GM23338 (cell line): Measurements from ENCODE around the gene ZNF534. TPM values are rescaled to one million over a fixed set of nuclear protein-coding genes. Genes with fewer than 3 reads are reported as not detected.

Source experiments
- ATAC-seq: fragments of 200-7000 bp; cut with Tn5 transposase; 3 replicates; pipeline ENCODE4 v1.9.1; 2020
- DNase-seq: peaks from one replicate; pipeline ENCODE4 v3.0.0-alpha.2; 2015; ENCODE audit warnings: low spot score
- H2AFZ ChIP-seq: fragments of 200-600 bp; sonication (generic); 2 replicates; pipeline ENCODE4 v1.8.0; 2016; ENCODE audit warnings: antibody characterized with exemption, mild to moderate bottlenecking, moderate library complexity
- H3F3A ChIP-seq: fragments of 200-600 bp; sonication (generic); replicated peaks from 2 replicates; pipeline ENCODE4 v1.8.0; 2017; ENCODE audit warnings: antibody characterized with exemption, mixed run types, low read depth
- H3K27ac ChIP-seq: fragments of 200-600 bp; sonication (generic); 2 replicates; pipeline ENCODE4 v1.6.1; 2016; ENCODE audit warnings: low read depth
- H3K27me3 ChIP-seq: fragments of 200-600 bp; sonication (generic); 2 replicates; pipeline ENCODE4 v1.8.0; 2016; ENCODE audit warnings: mild to moderate bottlenecking, mixed run types, moderate library complexity; ENCODE audit not compliant: insufficient read depth
- H3K36me3 ChIP-seq: fragments of 200-600 bp; sonication (generic); 2 replicates; pipeline ENCODE4 v1.8.0; 2016; ENCODE audit warnings: mild to moderate bottlenecking; ENCODE audit not compliant: insufficient read depth
- H3K4me1 ChIP-seq: fragments of 200-600 bp; sonication (generic); 2 replicates; pipeline ENCODE4 v1.8.0; 2016; ENCODE audit warnings: mild to moderate bottlenecking, moderate library complexity; ENCODE audit not compliant: insufficient read depth
- H3K4me2 ChIP-seq: fragments of 200-600 bp; sonication (generic); 2 replicates; pipeline ENCODE4 v1.7.1; 2017; ENCODE audit warnings: mixed run types
- H3K4me3 ChIP-seq: fragments of 200-600 bp; sonication (generic); 2 replicates; pipeline ENCODE4 v1.6.1; 2016; ENCODE audit warnings: mixed run types
- H3K79me2 ChIP-seq: fragments of 200-600 bp; sonication (generic); replicated peaks from 2 replicates; pipeline ENCODE4 v1.8.0; 2017; ENCODE audit warnings: mild to moderate bottlenecking; ENCODE audit not compliant: insufficient read depth
- H3K9me2 ChIP-seq: fragments of 200-600 bp; sonication (generic); 2 replicates; pipeline ENCODE4 v1.8.0; 2017; ENCODE audit not compliant: insufficient read depth
- H4K20me1 ChIP-seq: fragments of 200-600 bp; sonication (generic); replicated peaks from 2 replicates; pipeline ENCODE4 v1.8.0; 2017; ENCODE audit warnings: mild to moderate bottlenecking; ENCODE audit not compliant: insufficient read depth
- H3K27ac Mint-ChIP-seq: 2 replicates; pipeline ENCODE4 v1.8.0; 2020; ENCODE audit warnings: inconsistent platforms, mild to moderate bottlenecking, moderate library complexity, mixed read lengths
- H3K27me3 Mint-ChIP-seq: 3 replicates; pipeline ENCODE4 v1.8.0; 2022; ENCODE audit warnings: low read depth, mild to moderate bottlenecking, moderate library complexity, mixed read lengths, inconsistent platforms; ENCODE audit not compliant: insufficient read depth, poor library complexity
- H3K36me3 Mint-ChIP-seq: 3 replicates; pipeline ENCODE4 v1.8.0; 2021; ENCODE audit warnings: low read depth, mild to moderate bottlenecking, inconsistent platforms, moderate library complexity, mixed read lengths
- H3K4me1 Mint-ChIP-seq: 3 replicates; pipeline ENCODE4 v1.8.0; 2020; ENCODE audit warnings: mild to moderate bottlenecking, inconsistent platforms, mixed read lengths
- H3K4me3 Mint-ChIP-seq: 3 replicates; pipeline ENCODE4 v1.8.0; 2021; ENCODE audit warnings: moderate library complexity, mild to moderate bottlenecking, inconsistent platforms, mixed read lengths
- H3K9me3 Mint-ChIP-seq: 3 replicates; pipeline ENCODE4 v1.8.0; 2020; ENCODE audit warnings: moderate library complexity, mild to moderate bottlenecking, inconsistent platforms, mixed read lengths
- POLR2AphosphoS5 ChIP-seq: IDR thresholded peaks from 2 replicates; pipeline ENCODE4 v1.6.1; 2016; ENCODE audit warnings: antibody characterized with exemption, low read depth
- STAT1 ChIP-seq: IDR thresholded peaks from one replicate; pipeline ENCODE4 v1.6.1; 2016; ENCODE audit warnings: antibody characterized with exemption; ENCODE audit not compliant: unreplicated experiment
- polyA plus RNA-seq: library from polyadenylated mRNA; unstranded; fragments of >200 nt; fragmentation: Nextera tagmentation; extraction: Ambion mirVana; gene quantifications from 2 replicates; pipeline ENCODE4 v1.2.1, GENCODE V29; 2016
- total RNA-seq: library from RNA; depleted of rRNA; stranded (reverse); fragments of >200 nt; shearing (Covaris generic); gene quantifications from 2 replicates; pipeline ENCODE4 v1.2.3, GENCODE V29; 2014
- TF ChIP-seq, protein P1 (sequence below), 2 experiments: fragments of 200-600 bp in 1 of 2; sonication (generic) in 1 of 2; conservative IDR thresholded peaks; 2 replicates each; pipeline versions ENCODE4 v1.5.1 to v1.6.1; 2016 to 2017; ENCODE audit warnings: antibody characterized with exemption in 2 of 2, low read depth in 2 of 2, mild to moderate bottlenecking in 2 of 2, moderate library complexity in 1 of 2
- TF ChIP-seq, protein P2 (sequence below): IDR thresholded peaks from one replicate; pipeline ENCODE4 v1.6.1; 2018; ENCODE audit warnings: antibody characterized with exemption; ENCODE audit not compliant: unreplicated experiment
- TF ChIP-seq, protein P3 (sequence below): IDR thresholded peaks from 2 replicates; pipeline ENCODE4 v1.6.1; 2016; ENCODE audit warnings: antibody characterized with exemption

ZNF534 gene
- total and polyA plus RNA-seq, 2 experiments from 2014 or later, result 0.10 to 1.0 TPM

DNA sequence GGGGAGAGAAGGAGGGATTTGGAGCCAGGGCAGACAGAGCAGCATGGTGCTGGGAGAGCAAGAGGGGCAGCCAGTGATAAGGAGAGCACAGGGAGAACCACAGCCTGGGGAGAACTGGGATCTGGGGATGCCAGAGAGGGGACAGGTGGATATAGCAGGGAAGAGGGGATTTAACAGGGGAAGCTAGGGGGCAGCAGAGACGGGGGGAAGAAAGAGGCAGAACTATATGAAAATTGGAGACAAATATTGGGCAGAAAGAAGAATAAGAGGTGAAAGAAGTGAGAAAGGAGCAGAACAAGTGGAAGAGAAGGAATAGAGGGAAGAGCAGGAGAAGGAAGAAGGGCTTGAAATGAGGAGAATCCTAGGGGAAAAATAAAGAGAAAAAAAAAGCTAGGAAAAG lies 37.8 kb upstream of the ZNF534 start:
- Histone ChIP-seq H3F3A (no peaks in the 10 kb centered on the region), H3K36me3 (peaks cover 16% of the 10 kb centered on the region; the same call in 1 of the 2 replicates), H3K4me2 (no peak overlapping the region), H3K27me3 (no peaks in the 10 kb centered on the region), H3K4me3 (no peak overlapping the region), H4K20me1 (0 out of 2 replicates have a peak, but pooled peaks cover 5% of the 10 kb centered on the region), H3K4me1 (no peaks in the 10 kb centered on the region), H3K9me2 (no peaks in the 10 kb centered on the region), H3K79me2 (peaks cover 6% of the 10 kb centered on the region), H3K27ac (no peak overlapping the region), H2AFZ (no peak overlapping the region)
- ATAC-seq (peak; percentile 59), DNase-seq (peak; percentile 66)
- Mint-ChIP-seq H3K27me3 (peaks cover 5% of the 10 kb centered on the region), H3K9me3 (peaks cover 79% of the 10 kb centered on the region), H3K36me3 (peaks cover 81% of the 10 kb centered on the region), H3K27ac (no peak overlapping the region), H3K4me1 (no peaks in the 10 kb centered on the region), H3K4me3 (no peak overlapping the region)
- TF ChIP-seq, protein P1, sequence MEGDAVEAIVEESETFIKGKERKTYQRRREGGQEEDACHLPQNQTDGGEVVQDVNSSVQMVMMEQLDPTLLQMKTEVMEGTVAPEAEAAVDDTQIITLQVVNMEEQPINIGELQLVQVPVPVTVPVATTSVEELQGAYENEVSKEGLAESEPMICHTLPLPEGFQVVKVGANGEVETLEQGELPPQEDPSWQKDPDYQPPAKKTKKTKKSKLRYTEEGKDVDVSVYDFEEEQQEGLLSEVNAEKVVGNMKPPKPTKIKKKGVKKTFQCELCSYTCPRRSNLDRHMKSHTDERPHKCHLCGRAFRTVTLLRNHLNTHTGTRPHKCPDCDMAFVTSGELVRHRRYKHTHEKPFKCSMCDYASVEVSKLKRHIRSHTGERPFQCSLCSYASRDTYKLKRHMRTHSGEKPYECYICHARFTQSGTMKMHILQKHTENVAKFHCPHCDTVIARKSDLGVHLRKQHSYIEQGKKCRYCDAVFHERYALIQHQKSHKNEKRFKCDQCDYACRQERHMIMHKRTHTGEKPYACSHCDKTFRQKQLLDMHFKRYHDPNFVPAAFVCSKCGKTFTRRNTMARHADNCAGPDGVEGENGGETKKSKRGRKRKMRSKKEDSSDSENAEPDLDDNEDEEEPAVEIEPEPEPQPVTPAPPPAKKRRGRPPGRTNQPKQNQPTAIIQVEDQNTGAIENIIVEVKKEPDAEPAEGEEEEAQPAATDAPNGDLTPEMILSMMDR (conservative IDR thresholded peaks at IDR 0.05; ENCODE audit: low read depth in 2 of 2), result peak; percentile 76 to 77
- TF ChIP-seq, protein P2, sequence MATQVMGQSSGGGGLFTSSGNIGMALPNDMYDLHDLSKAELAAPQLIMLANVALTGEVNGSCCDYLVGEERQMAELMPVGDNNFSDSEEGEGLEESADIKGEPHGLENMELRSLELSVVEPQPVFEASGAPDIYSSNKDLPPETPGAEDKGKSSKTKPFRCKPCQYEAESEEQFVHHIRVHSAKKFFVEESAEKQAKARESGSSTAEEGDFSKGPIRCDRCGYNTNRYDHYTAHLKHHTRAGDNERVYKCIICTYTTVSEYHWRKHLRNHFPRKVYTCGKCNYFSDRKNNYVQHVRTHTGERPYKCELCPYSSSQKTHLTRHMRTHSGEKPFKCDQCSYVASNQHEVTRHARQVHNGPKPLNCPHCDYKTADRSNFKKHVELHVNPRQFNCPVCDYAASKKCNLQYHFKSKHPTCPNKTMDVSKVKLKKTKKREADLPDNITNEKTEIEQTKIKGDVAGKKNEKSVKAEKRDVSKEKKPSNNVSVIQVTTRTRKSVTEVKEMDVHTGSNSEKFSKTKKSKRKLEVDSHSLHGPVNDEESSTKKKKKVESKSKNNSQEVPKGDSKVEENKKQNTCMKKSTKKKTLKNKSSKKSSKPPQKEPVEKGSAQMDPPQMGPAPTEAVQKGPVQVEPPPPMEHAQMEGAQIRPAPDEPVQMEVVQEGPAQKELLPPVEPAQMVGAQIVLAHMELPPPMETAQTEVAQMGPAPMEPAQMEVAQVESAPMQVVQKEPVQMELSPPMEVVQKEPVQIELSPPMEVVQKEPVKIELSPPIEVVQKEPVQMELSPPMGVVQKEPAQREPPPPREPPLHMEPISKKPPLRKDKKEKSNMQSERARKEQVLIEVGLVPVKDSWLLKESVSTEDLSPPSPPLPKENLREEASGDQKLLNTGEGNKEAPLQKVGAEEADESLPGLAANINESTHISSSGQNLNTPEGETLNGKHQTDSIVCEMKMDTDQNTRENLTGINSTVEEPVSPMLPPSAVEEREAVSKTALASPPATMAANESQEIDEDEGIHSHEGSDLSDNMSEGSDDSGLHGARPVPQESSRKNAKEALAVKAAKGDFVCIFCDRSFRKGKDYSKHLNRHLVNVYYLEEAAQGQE, result no peak

DNA sequence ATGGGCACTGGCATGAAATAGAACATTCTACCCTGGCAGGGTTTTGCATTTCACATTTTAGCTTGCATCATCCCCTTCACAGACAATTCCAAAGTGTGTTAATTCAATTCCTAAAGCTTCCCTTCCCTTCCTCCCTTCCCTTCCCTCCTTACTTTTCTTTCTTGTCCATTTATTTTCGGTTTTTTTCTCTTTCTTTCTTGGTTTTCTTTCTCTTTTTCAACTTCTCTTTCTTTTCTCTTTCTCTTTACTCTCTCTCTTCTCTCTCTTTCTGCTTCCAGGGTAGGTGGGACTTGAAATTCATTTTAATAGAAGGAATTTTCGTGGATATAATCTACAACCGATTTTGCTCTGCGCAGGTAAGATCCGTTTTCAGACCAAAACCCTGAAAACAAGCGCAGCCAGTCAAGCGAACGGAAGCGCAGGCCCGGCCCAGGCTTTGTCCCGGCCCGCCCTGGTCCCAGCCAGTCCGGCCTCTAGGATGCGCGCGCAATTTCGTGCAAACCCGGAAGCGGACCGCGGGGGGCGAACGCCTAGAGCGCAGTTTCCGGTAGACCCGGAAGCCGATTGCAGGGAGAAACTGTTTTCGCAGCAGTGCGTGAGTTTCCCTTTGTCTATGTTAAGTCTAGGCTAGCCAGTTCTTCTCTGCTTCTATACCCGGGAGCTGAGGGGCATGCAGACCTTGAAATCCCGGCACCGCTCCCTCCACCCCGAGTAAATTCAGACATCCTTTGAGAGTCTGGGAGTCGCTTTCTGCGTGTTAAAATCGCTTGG lies 31.5 kb upstream of the ZNF534 start, which contains the start of gene ZNF528:
Gene ZNF528, plus strand, starts transcription at position 540 of the 771 bp plus-strand sequence. CDS start 4,165 bp downstream, outside the sequence.
- H3K27me3 ChIP-seq, result no peaks in the 10 kb centered on the region
- peaks cover 16% of the 10 kb centered on the region for H3K79me2 ChIP-seq
- peak within 1 kb of the TSS; percentile 95 for H3K27ac ChIP-seq
- no peaks in the 10 kb centered on the region for H3F3A ChIP-seq
- Mint-ChIP-seq H3K9me3 (peaks cover 77% of the 10 kb centered on the region), H3K4me1 (peaks cover 2% of the 10 kb centered on the region; the same call in 1 of the 3 replicates), H3K36me3 (peaks cover 79% of the 10 kb centered on the region), H3K4me3 (peak within 1 kb of the TSS; percentile 86), H3K27ac (peak within 1 kb of the TSS; percentile 95), H3K27me3 (peaks cover 5% of the 10 kb centered on the region)
- no peaks in the 10 kb centered on the region for H4K20me1 ChIP-seq
- peak; percentile 98 for DNase-seq
- H3K4me3 ChIP-seq, result peak within 1 kb of the TSS; percentile 57
- no peaks in the 10 kb centered on the region for H3K9me2 ChIP-seq
- ATAC-seq, result peak; percentile 97
- H2AFZ ChIP-seq, result peak within 1 kb of the TSS; percentile 82
- peak within 1 kb of the TSS; percentile 74 for H3K4me2 ChIP-seq
- peaks cover 12% of the 10 kb centered on the region; the same call in 1 of the 2 replicates for H3K4me1 ChIP-seq
- peaks cover 21% of the 10 kb centered on the region; the same call in 1 of the 2 replicates for H3K36me3 ChIP-seq
- TF ChIP-seq STAT1 (no peak), POLR2AphosphoS5 (peak; percentile 82)
- TF ChIP-seq, protein P1 (conservative IDR thresholded peaks at IDR 0.05; ENCODE audit: low read depth in 2 of 2), result no peak
- TF ChIP-seq, protein P3, sequence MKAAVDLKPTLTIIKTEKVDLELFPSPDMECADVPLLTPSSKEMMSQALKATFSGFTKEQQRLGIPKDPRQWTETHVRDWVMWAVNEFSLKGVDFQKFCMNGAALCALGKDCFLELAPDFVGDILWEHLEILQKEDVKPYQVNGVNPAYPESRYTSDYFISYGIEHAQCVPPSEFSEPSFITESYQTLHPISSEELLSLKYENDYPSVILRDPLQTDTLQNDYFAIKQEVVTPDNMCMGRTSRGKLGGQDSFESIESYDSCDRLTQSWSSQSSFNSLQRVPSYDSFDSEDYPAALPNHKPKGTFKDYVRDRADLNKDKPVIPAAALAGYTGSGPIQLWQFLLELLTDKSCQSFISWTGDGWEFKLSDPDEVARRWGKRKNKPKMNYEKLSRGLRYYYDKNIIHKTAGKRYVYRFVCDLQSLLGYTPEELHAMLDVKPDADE, result peak; percentile 81
- TF ChIP-seq, protein P2, result no peak
